Measurements from ENCODE around the gene TTLL13. TPM values are rescaled to one million over a fixed set of nuclear protein-coding genes. Genes with fewer than 3 reads are reported as not detected.

Gene TTLL13
- total RNA-seq, 2 experiments from 2014 or later: 0.57 to 1.3 TPM

DNA sequence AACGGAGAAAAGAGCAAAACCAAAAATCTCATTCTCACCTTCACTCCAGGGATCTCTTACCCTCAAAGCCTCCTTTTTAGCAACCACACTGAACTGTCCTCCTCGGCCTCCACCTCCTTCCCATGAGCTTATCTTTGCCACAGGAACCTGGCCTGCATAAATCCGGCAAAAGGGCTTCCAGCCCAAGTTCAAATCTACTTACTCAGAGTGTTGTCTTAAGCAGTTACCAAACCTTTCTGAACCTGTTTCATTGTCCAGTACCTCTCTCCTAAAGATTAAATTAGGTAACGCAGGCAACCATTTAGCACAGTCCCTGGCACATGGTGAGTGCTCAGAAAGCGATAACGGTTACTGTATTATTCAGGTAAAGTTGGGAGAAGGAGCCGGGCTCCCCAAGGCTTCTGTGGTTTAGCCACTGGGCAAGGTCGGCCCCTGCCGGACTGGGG lies 16.4 kb upstream of the TTLL13 start:
- POLR2A ChIA-PET: interaction anchor here (0.5 to 3.5 kb wide), 8 partner anchors 11 to 554 kb away, joined by 3 to 23 read pairs (median 4); partner anchors contain the start of genes NGRN and SEMA4B
- Histone ChIP-seq H3K9me2 (ENCODE audit: insufficient read depth, low read length) (no peaks in the 10 kb centered on the region), H3K4me2 (ENCODE audit: low read length) (peak overlapping the region; percentile 93), H3K36me3 (ENCODE audit: insufficient read depth, low read length) (peaks cover 35% of the 10 kb centered on the region), H3K9me3 (ENCODE audit: low read length) (no peaks in the 10 kb centered on the region), H3K79me2 (ENCODE audit: insufficient read depth, low read depth, low read length) (peaks cover 20% of the 10 kb centered on the region; the same call in 1 of the 2 replicates), H2AFZ (ENCODE audit: low read length) (peak overlapping the region; percentile 56; the same call in 1 of the 2 replicates), H3K4me1 (ENCODE audit: insufficient read depth, low read length, poor library complexity, severe bottlenecking) (peaks cover 31% of the 10 kb centered on the region), H3K4me3 (ENCODE audit: low read depth, low read length, poor library complexity, severe bottlenecking) (peak overlapping the region; percentile 79), H3K27ac (ENCODE audit: low read depth, low read length, poor library complexity, severe bottlenecking) (peak overlapping the region; percentile 73), H4K20me1 (ENCODE audit: insufficient read depth, low read length) (no peaks in the 10 kb centered on the region)
- CTCF ChIA-PET (ENCODE audit: unreplicated experiment): interaction anchor here (0.6 to 0.8 kb wide), 2 partner anchors 61 to 873 kb away, joined by 3 read pairs; no protein-coding TSS in a partner anchor
- intact Hi-C loops (cut with micrococcal nuclease; ENCODE audit: unreplicated experiment): loop anchor here (2.0 to 10.0 kb wide), 5 partner anchors 42 to 762 kb away; partner anchors contain the start of genes IDH2 and PRC1
- BruUV-seq (replicated peaks): no TSS peak
- no peak for DNase-seq (ENCODE audit: low spot score)
- no peak for TF ChIP-seq EZH2phosphoT487 (IDR thresholded peaks at IDR 0.05; ENCODE audit: borderline replicate concordance, low read depth, low read length)
- TF ChIP-seq, protein P1, sequence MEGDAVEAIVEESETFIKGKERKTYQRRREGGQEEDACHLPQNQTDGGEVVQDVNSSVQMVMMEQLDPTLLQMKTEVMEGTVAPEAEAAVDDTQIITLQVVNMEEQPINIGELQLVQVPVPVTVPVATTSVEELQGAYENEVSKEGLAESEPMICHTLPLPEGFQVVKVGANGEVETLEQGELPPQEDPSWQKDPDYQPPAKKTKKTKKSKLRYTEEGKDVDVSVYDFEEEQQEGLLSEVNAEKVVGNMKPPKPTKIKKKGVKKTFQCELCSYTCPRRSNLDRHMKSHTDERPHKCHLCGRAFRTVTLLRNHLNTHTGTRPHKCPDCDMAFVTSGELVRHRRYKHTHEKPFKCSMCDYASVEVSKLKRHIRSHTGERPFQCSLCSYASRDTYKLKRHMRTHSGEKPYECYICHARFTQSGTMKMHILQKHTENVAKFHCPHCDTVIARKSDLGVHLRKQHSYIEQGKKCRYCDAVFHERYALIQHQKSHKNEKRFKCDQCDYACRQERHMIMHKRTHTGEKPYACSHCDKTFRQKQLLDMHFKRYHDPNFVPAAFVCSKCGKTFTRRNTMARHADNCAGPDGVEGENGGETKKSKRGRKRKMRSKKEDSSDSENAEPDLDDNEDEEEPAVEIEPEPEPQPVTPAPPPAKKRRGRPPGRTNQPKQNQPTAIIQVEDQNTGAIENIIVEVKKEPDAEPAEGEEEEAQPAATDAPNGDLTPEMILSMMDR (conservative IDR thresholded peaks at IDR 0.05; ENCODE audit: low read length): peak; percentile 62

DNA sequence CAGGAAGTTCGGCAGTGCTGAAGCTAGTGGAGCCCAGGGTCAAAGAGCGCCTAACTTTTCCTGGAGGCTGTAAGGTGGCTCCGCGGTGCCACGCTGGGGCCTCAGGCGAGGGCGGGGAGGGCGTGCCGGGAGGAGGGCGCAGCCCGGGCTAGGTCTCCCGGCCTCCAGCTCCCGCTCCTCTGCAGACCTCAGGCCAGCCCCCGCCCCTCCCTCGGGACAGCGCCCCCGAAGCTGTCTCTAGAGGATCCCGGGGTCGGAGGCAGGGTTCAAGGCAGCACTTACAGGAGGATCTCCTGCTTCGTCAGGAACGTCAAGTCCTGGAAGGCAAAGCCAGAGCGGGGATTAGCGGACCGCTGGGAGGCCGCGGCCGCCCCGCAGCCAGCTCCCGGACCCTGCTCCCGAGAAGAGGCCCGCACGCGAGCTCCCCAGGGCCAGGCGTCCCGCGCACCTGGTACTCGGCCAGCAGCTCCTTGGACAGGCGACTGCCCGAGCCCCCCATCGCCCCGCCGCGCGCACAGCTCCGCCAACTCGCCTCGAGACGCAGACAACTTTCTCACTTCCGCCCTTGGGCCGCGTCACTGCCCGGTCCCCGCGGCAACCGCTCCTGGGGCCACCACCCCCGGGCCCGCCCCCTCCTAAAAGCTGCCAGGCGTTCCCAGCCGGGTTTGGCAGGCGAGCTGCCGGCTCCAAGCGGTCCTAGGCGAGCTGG lies 15.8 kb upstream of the TTLL13 start, which contains the start of gene CIB1:
CIB1 (minus strand) TSS at position 555 of the 709 bp plus-strand sequence; CDS start at position 499, 56 bp downstream.
- ChIA-PET CTCF (ENCODE audit: unreplicated experiment) (interaction anchor here (0.6 kb wide), 1 partner anchor 874 kb away, joined by 3 read pairs; no protein-coding TSS in a partner anchor), POLR2A (interaction anchor here (0.6 to 3.5 kb wide), 20 partner anchors 11 to 134 kb away, joined by 3 to 23 read pairs (median 3); partner anchors contain the start of genes NGRN and SEMA4B)
- no peaks in the 10 kb centered on the region for H3K9me3 ChIP-seq (ENCODE audit: low read length)
- peaks cover 31% of the 10 kb centered on the region for H3K4me1 ChIP-seq (ENCODE audit: insufficient read depth, low read length, poor library complexity, severe bottlenecking)
- H3K36me3 ChIP-seq (ENCODE audit: insufficient read depth, low read length): peaks cover 35% of the 10 kb centered on the region
- intact Hi-C loops (cut with micrococcal nuclease; ENCODE audit: unreplicated experiment): loop anchor here (1.0 to 10.0 kb wide), 6 partner anchors 32 to 761 kb away; partner anchors contain the start of genes IDH2, NGRN and PRC1
- peaks cover 20% of the 10 kb centered on the region; the same call in 1 of the 2 replicates for H3K79me2 ChIP-seq (ENCODE audit: insufficient read depth, low read depth, low read length)
- no peak for TF ChIP-seq EZH2phosphoT487 (IDR thresholded peaks at IDR 0.05; ENCODE audit: borderline replicate concordance, low read depth, low read length)
- TF ChIP-seq, protein P1 (conservative IDR thresholded peaks at IDR 0.05; ENCODE audit: low read length): 0 out of 2 replicates have a peak, but pooled peaks have one; percentile 18
- H3K4me2 ChIP-seq (ENCODE audit: low read length): peak within 1 kb of the TSS; percentile 96
- DNase-seq (ENCODE audit: low spot score): peak; percentile 97
- no peaks in the 10 kb centered on the region for H3K9me2 ChIP-seq (ENCODE audit: insufficient read depth, low read length)
- H2AFZ ChIP-seq (ENCODE audit: low read length): peak within 1 kb of the TSS; percentile 94
- H3K27ac ChIP-seq (ENCODE audit: low read depth, low read length, poor library complexity, severe bottlenecking): peak within 1 kb of the TSS; percentile 73
- BruUV-seq (replicated peaks): no TSS peak
- peak within 1 kb of the TSS; percentile 79 for H3K4me3 ChIP-seq (ENCODE audit: low read depth, low read length, poor library complexity, severe bottlenecking)
- no peaks in the 10 kb centered on the region for H4K20me1 ChIP-seq (ENCODE audit: insufficient read depth, low read length)

Measured in OCI-LY7 (cell line).